ENCODE results near the gene CABP7. TPM values are rescaled to one million over a fixed set of nuclear protein-coding genes. Genes with fewer than 3 reads are reported as not detected.

Gene CABP7
- total RNA-seq, 1 experiment from 2014 or later, result not detected

GRCh38 chr22:29750559-29751538 lies 31.0 kb downstream of the CABP7 start:
- CTCF ChIA-PET, result interaction anchor here (1.0 kb wide), 1 partner anchor 253 kb away, joined by 3 read pairs; no protein-coding TSS in a partner anchor

More at GRCh38 chr22:29750559-29751538, 31.0 kb downstream of the CABP7 start:
- intact Hi-C loops (cut with micrococcal nuclease), result no loop called here
- TF ChIP-seq ZFX (IDR thresholded peaks at IDR 0.05), result 0 out of 2 replicates have a peak, but pooled peaks have one; percentile 17
- TF ChIP-seq, protein P1, sequence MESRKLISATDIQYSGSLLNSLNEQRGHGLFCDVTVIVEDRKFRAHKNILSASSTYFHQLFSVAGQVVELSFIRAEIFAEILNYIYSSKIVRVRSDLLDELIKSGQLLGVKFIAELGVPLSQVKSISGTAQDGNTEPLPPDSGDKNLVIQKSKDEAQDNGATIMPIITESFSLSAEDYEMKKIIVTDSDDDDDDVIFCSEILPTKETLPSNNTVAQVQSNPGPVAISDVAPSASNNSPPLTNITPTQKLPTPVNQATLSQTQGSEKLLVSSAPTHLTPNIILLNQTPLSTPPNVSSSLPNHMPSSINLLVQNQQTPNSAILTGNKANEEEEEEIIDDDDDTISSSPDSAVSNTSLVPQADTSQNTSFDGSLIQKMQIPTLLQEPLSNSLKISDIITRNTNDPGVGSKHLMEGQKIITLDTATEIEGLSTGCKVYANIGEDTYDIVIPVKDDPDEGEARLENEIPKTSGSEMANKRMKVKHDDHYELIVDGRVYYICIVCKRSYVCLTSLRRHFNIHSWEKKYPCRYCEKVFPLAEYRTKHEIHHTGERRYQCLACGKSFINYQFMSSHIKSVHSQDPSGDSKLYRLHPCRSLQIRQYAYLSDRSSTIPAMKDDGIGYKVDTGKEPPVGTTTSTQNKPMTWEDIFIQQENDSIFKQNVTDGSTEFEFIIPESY (IDR thresholded peaks at IDR 0.05; ENCODE audit: extremely low read depth, insufficient replicate concordance, low read length), result no peak
- no peak for TF ChIP-seq RAD21 (IDR thresholded peaks at IDR 0.05; ENCODE audit: low read depth)
- no peak for TF ChIP-seq EZH2 (IDR thresholded peaks at IDR 0.05)
- no peak for TF ChIP-seq JUND (IDR thresholded peaks at IDR 0.05)
- no peak for TF ChIP-seq ATF3 (IDR thresholded peaks at IDR 0.05)
- H3K9me3 ChIP-seq (ENCODE audit: control insufficient read depth in 1 of 2, insufficient read depth in 1 of 2, low read depth in 1 of 2, low read length in 2 of 2), result no peaks in the 10 kb centered on the region
- no peaks in the 10 kb centered on the region for H3K9me2 ChIP-seq (ENCODE audit: insufficient read depth)
- no peak overlapping the region for H3K4me3 ChIP-seq (replicated peaks in 1 of 2; ENCODE audit: low read depth in 1 of 2, low read length in 2 of 2)
- H2AFZ ChIP-seq (ENCODE audit: low read depth, low read length, poor library complexity, severe bottlenecking), result no peak overlapping the region
- POLR2A ChIA-PET, result interaction anchor here (0.9 kb wide), 1 partner anchor 10 kb away, joined by 3 read pairs; no protein-coding TSS in a partner anchor
- no peak for DNase-seq (ENCODE audit: low read depth, low spot score)
- ATAC-seq, result 0 out of 2 replicates have a peak, but pooled peaks have one; percentile 44
- no TSS peak for BruUV-seq (replicated peaks)
- H3K79me2 ChIP-seq (ENCODE audit: insufficient read depth, low read length), result no peaks in the 10 kb centered on the region
- no peaks in the 10 kb centered on the region for H4K20me1 ChIP-seq (ENCODE audit: insufficient read depth)
- RAD21 ChIA-PET (ENCODE audit: low non-redundant PET in 1 of 2, low total read pairs in 2 of 2, uncharacterized antibody in 2 of 2, unreplicated experiment in 2 of 2), result no interaction called here
- H3K4me1 ChIP-seq (ENCODE audit: control insufficient read depth in 1 of 2, insufficient read depth in 2 of 2, low read length in 2 of 2), result peaks cover 2 to 16% of the 10 kb centered on the region in 2 experiments; a peak in 2 of 4 replicates
- H3K36me3 ChIP-seq (ENCODE audit: control insufficient read depth in 1 of 2, insufficient read depth in 2 of 2, low read length in 2 of 2), result no peaks in the 10 kb centered on the region
- no peak overlapping the region for H3K9ac ChIP-seq (ENCODE audit: low read length)
- no peaks in the 10 kb centered on the region for H3K27me3 ChIP-seq (ENCODE audit: insufficient read depth, low read length)
- H3K4me2 ChIP-seq (ENCODE audit: low read length), result no peak overlapping the region
- H3K27ac ChIP-seq (ENCODE audit: low read depth, low read length), result no peak overlapping the region
